GM21723 (cell line): ENCODE measurements around the gene C16orf74.

Experiments
- ATAC-seq: cut with Tn5 transposase; IDR thresholded peaks from one replicate; pipeline ENCODE4 v1.9.1; 2021; ENCODE audit warnings: mild to moderate bottlenecking, moderate library complexity; ENCODE audit not compliant: unreplicated experiment

C16orf74 gene

GRCh38 chr16:85751698-85752501, 1.0 kb upstream of the C16orf74 start:
- no peak for ATAC-seq

DNA sequence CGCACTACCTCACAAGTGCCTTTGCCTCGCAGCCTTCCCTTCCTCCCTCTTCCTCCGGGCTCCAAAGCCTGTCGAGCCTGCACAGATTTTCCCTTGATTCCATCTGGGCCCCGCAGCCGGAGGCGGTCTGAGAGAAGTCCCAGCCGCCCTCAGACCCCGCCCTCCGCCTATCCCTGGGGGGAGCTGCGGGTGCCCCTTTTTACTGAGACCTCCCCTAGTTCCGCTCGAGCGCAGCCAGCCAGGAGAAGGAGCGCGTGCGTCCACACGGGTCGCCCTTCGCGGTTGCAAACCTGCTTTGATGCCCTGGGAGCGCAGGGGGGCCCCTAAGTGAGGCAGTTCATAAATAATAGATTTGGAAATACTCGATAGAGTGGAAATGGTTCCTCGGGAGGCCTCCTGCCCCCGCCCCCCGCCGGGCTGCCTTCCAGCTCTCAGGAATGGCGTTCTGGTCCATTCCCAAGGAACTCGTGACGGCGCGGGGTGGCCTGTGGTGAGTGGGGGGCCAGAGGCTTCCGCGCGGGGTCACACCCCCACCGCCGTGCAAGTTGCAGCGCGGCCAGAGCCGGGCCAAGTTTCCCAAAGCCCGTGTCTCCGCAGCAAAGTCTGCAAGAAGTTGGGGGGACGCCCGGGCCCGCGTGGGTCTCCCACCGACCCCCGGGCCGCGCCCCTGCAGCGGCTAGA, 610 bp downstream of the C16orf74 start:
- no peak for ATAC-seq

- ATAC-seq = no peak
These were observed 1.1 kb downstream of the C16orf74 start for GRCh38 chr16:85749771-85750145.

GRCh38 chr16:85746460-85747215, 4.3 kb downstream of the C16orf74 start:
- no peak for ATAC-seq

DNA sequence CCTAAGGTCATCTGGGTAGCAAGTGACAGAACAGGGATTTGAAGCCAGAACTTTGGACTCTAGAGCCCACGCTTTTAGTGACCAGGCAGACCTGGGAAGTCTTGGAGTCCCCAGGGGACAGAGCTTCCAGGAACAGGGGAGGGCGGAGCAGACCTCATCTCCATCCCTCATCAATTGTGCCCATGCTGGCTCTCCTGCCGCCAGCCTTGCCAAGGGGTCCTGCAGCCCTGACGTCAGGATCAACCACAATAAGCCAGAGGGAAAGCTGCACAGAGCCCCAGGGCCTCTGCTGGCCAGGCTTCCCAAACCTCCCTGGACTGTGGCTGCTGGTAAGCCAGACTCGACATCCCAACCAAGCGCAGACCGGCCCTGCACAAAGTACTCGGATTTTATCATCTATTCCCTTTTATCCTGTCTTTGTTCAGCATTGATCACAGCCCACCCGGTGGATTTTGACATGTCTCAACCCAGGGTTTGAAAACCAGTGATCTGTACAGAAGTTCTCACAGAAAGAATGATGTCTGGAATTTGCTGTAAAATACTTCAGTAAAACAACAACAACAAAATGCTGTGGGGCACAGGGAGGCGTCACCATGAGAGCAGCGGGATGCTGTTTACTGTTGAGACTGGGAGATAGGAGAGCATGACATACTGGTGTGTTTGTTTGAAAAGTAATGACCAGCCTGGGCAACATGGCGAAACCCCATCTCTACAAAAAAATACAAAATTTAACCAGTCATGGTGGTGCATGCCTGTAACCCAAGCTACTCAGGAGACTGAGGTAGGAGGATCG, 11.8 kb downstream of the C16orf74 start:
- ATAC-seq = no peak

GRCh38 chr16:85736921-85737320, 14.0 kb downstream of the C16orf74 start:
- ATAC-seq = no peak

DNA sequence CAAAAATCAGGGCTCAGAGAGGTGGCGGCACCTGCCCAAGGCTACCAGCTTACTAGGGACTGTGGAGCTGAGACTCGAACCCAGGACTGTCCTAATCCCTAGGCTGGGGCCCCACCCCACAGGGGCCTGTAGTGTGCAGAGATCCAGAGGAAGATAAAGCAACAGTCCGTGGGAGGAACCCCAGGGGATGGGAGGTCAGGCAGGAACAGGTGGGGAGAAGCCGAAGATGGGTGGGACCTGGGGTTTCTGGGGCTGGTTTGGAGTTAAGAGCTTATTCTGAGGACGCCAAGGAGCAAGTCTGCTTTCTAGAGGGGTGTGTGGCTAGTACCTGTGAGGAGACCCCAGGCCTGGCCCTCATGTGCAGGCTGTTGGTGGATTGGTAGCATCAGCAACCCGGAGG, 14.9 kb downstream of the C16orf74 start:
- no peak for ATAC-seq

DNA sequence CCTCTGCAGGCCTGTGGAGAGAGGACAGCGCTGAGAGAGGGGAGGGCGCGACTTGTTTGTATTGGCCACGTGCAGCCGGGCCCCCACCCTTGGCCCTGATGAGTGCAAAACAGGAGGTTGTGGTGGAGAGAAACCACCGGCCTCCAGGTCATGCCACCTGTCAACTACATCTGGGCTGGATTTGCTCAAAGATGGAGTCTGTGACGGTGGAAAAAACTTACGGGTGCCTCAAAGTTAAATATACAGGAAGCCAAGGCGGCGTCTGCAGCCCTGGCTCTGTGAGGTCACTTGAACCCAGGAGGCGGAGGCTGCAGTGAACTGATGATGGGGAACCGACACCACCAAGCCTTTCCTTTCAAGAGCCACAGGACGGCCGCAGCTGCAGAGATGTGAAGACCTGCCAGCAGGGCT, 15.7 kb downstream of the C16orf74 start:
- ATAC-seq = peak; percentile 85

- ATAC-seq = no peak
These were observed 16.4 kb downstream of the C16orf74 start for GRCh38 chr16:85734311-85735017.

DNA sequence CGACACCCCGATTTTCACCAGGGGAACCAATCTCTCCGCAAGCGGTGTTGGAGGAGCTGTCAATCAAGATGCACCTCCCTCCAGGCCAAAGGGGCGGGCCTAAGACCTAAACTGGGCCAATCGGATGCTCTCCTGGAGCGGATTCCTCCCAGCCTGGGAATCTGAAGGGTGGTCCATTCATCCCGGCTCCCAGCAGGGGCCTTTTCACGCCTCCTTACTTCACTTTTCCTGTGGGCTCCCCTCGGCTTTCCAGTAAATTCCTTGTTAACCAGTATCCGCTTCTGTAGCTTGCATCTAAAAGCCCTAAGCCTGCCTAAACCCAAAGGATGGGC, 17.1 kb downstream of the C16orf74 start:
- no peak for ATAC-seq

DNA sequence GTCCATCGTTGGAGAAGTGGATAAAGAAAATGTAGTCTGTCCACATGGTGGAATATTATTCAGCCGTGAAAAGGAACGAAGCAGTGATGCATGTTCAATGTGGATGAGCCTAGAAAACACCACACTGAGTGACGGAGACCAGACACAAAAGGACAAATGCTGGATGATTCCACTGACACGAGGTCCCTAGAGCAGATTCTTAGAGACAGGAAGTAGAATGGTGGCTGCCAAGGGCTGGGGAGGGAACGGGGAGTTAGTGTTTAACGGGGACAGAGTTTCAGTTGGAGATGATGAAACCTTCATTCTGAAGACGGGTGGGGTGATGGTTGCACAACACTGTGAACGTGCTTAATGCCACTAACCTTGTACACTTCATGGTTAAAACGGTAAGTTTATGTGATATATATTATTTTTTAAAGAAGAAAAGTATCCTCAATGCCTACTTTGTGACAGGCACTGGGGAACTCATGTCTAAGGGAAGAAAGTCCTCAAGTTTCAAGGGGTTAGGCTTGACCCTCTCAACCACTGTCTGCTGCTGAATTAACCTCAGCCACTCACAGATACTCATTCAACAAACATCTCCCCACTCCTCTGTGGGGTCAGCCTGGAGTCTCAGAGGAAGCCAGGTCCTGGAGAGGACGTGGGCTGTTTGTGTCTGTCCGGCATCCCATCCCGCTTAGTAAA, 17.6 kb downstream of the C16orf74 start:
- ATAC-seq = no peak

DNA sequence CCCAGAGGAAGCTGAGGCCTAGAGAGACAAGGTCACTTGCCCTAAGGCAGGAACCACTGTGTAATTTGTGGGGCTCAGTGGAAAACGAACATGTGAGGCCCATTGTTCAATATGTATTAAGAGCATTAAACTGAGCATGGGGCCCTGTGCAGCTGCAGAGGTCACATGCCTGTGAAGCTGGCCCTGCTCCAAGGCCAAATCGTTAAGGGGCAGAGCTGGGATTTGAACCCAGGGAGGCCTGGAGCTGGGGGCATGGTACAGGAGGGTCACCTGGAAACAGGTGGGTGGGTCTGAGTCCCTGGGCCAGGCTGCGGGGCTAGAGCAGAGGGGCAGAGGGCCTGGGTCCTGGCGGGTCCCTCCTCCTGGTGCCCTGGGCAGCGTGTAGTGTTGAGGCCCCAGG, 19.7 kb downstream of the C16orf74 start:
- ATAC-seq = no peak

DNA sequence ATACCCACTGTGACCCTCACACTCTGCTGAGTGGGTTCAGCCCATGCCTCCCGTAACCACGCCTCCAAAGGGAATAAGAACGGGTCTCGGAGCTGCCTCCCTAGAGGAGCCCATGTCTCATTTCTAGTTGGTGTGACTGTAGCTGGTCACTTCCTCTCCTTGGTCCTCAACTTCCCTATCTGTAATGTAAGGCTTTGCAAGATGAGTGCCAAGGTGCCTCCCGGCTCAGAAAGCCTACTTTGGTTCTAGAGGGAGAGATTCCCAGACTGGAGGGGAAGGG, 20.8 kb downstream of the C16orf74 start:
- no peak for ATAC-seq

DNA sequence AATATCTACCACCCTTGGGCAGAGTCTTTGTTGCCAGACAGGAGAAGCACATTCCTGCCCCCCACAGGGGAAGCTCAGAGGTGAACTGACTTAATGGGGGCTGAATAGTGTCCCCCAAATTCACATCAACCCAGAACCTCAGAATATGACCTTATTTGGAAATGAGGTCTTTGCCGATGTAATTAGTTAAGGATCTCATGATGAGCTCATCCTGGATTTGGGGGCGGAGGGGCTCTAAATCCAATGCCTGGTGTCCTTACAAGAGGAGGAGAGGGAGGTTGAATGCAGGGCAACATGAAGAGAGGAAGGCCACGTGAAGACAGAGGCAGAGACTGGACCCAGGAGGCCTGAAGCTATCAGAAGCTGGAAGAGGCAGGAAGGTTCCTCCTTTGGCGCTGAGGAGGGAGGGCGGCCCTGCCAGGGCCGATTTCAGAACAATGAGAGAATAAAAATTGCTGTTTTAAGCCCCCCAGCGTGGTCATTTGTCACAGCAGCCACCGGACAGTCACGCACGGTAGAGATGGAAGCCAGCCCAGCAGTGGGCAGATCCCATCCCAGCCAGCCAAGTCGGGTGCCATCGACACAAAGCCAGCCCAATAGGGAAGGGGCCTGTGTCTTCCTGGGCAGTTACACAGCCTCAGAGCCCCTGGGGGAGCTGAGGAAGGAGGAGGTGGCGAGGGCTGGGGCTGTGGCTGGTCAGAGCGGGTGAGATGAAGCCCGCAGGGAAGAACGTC, 21.3 kb downstream of the C16orf74 start:
- no peak for ATAC-seq

DNA sequence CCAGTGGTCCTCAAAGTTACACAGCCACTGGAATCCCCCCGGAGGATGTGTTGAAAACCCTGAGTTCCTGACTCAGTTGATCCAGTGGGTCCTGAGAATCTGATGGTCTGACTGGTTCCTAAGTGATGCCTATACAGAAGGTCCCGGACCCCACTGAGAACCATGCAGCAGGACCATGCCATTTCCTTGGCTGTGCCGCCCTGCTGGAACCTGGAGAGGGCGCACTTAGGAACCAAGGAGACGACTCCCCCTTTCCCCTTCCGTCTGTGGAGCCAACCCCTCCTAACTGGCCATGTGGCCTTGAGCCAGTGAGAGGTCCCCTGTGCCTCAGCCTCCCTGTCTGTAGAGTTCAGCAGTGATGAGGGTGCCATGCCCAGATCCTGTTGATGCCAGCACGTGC, 22.0 kb downstream of the C16orf74 start:
- ATAC-seq = no peak

GRCh38 chr16:85724936-85725335, 26.0 kb downstream of the C16orf74 start:
- ATAC-seq = no peak

- ATAC-seq = no peak
These were observed 26.6 kb downstream of the C16orf74 start for GRCh38 chr16:85724126-85724879.

DNA sequence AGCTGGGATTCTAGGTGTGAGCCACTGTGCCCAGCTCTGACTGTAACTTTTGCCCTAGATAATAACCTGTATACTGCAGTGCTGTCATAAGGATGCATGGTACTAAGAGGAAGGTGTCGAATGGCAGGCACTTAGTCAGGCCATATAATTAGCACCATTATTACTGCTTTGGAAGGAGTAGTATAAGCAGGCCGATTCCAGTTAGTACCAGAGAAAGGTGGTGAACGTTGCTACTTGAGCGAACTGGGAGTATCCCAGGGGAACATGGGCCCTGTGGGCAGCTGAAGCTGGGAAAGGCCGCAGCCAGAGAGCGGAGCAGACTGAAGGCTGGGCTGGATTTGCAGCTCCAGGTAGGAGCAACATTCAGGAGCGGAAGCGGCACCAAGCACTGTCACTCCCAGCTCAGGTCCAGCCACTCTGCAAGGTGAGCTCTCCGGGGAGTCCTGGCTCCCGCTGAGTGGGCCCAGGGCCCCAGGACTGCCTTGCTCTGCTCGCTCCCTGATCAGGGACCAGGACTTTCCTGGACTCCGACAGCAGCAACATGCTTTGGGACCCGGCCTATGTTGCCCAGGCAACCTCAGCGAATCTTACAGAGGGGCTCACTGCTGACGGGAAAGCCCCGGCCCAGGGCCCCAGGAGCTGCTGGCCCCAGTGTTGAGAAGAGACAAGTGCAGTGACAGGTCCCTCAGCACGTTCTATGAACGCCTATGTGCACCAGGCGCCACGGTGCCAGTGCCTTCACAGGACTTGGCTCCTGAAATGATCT, 28.6 kb downstream of the C16orf74 start:
- no peak for ATAC-seq
